ENCODE measurements around the gene FOCAD.

DNA sequence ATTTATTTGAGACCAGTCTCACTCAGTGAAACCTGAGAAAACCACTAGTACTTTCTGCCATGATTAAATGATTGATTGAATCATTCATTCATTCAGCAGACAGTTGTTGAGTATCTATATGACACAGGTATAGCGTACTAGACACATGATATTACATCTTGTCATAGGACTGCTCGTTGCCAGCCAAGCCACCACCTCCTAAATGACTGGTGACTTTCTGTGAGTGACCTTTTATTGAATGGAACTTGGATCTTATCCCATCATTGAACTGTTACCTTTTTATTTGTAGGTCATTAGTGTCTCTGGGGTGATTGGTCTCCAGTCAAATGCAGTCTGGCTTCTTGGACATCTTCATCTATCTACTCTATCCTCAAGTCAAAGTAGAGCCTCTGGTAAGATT is 266.6 kb downstream of the FOCAD start:
- TF ChIP-seq, protein P1, sequence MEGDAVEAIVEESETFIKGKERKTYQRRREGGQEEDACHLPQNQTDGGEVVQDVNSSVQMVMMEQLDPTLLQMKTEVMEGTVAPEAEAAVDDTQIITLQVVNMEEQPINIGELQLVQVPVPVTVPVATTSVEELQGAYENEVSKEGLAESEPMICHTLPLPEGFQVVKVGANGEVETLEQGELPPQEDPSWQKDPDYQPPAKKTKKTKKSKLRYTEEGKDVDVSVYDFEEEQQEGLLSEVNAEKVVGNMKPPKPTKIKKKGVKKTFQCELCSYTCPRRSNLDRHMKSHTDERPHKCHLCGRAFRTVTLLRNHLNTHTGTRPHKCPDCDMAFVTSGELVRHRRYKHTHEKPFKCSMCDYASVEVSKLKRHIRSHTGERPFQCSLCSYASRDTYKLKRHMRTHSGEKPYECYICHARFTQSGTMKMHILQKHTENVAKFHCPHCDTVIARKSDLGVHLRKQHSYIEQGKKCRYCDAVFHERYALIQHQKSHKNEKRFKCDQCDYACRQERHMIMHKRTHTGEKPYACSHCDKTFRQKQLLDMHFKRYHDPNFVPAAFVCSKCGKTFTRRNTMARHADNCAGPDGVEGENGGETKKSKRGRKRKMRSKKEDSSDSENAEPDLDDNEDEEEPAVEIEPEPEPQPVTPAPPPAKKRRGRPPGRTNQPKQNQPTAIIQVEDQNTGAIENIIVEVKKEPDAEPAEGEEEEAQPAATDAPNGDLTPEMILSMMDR (conservative IDR thresholded peaks at IDR 0.05) = no peak
- no peak for TF ChIP-seq EZH2 (IDR thresholded peaks at IDR 0.05; ENCODE audit: low read depth)
